DMS53 treated with DMSO at 0.1 percent for 48 hours (cell line): Measurements from ENCODE around the gene PDGFB.
"Not testable (repeated sequence)": the region's sequence is repeated elsewhere in the genome, so short reads cannot be mapped to it uniquely, and the experiment has no call there.

ENCODE experiments used
- DNase-seq: peaks from one replicate; lab custom pipeline; 2025; ENCODE audit not compliant: unreplicated experiment; lab: John Stamatoyannopoulos, UW

The PDGFB gene

GRCh38 chr22:39229075-39229474 is 15.7 kb downstream of the PDGFB start:
- no peak for DNase-seq

GRCh38 chr22:39227542-39228272 is 17.1 kb downstream of the PDGFB start:
- DNase-seq, result no peak

- no peak for DNase-seq
Measured at GRCh38 chr22:39226353-39226752, 18.4 kb downstream of the PDGFB start.

- DNase-seq, result no peak
Measured at GRCh38 chr22:39225591-39225990, 19.2 kb downstream of the PDGFB start.

- no peak for DNase-seq
Measured at GRCh38 chr22:39224550-39224949, 20.2 kb downstream of the PDGFB start.

GRCh38 chr22:39223091-39223710 is 21.6 kb downstream of the PDGFB start:
- DNase-seq, result no peak

- DNase-seq, result no peak
Measured at GRCh38 chr22:39221999-39222686, 22.6 kb downstream of the PDGFB start.

GRCh38 chr22:39220890-39221850 is 23.6 kb downstream of the PDGFB start:
- no peak for DNase-seq

GRCh38 chr22:39220450-39220849 is 24.3 kb downstream of the PDGFB start:
- no peak for DNase-seq

- DNase-seq, result no peak
Measured at GRCh38 chr22:39219071-39220039, 25.4 kb downstream of the PDGFB start.

- not testable (repeated sequence) for DNase-seq
Measured at GRCh38 chr22:39218432-39218831, 26.4 kb downstream of the PDGFB start.

GRCh38 chr22:39216143-39216490 is 28.7 kb downstream of the PDGFB start:
- no peak for DNase-seq

- no peak for DNase-seq
Measured at GRCh38 chr22:39215426-39216142, 29.2 kb downstream of the PDGFB start.

- DNase-seq, result no peak
Measured at GRCh38 chr22:39215070-39215396, 29.7 kb downstream of the PDGFB start.

GRCh38 chr22:39214383-39215069 is 30.3 kb downstream of the PDGFB start:
- peak; percentile 67 for DNase-seq

- DNase-seq, result no peak
Measured at GRCh38 chr22:39214006-39214382, 30.8 kb downstream of the PDGFB start.

GRCh38 chr22:39212721-39213376 is 31.9 kb downstream of the PDGFB start:
- no peak for DNase-seq

GRCh38 chr22:39209756-39210155 is 35.0 kb downstream of the PDGFB start:
- peak; percentile 93 for DNase-seq
